IMR-90 (cell line): Measurements from ENCODE around the gene RAB6A. TPM values are rescaled to one million over a fixed set of nuclear protein-coding genes. Genes with fewer than 3 reads are reported as not detected.

Experiments used
- ATAC-seq: fragments of 200-7000 bp; cut with Tn5 transposase; 2 replicates; pipeline ENCODE4 v1.9.1; 2020; ENCODE audit warnings: low read depth, mild to moderate bottlenecking, moderate library complexity
- BruUV-seq: library from RNA; stranded (reverse); fragments of 400-500 nt; replicated peaks from 2 replicates; lab custom pipeline; 2021; lab: Mats Ljungman, UMichigan
- CTCF ChIA-PET: fragments of 300-600 bp; formaldehyde crosslinking; extraction: SDS; loops from one replicate; lab custom pipeline; 2021; ENCODE audit warnings: antibody characterized with exemption; lab: Yijun Ruan, JAX
- POLR2A ChIA-PET: fragments of 300-600 bp; sonication (Branson Sonifier 250); formaldehyde crosslinking; loops from one replicate; lab custom pipeline; 2022; ENCODE audit warnings: antibody characterized with exemption; ENCODE audit not compliant: unreplicated experiment; lab: Charles Lee
- DNase-seq: peaks from one replicate; pipeline ENCODE4 v3.0.0; 2013
- H2AFZ ChIP-seq: replicated peaks from 2 replicates; pipeline ENCODE3; 2013; ENCODE audit warnings: low read length, mild to moderate bottlenecking; ENCODE audit not compliant: poor library complexity
- H2AK5ac ChIP-seq: 2 replicates; pipeline ENCODE4 v1.6.1; 2013; ENCODE audit warnings: low read depth, low read length, inconsistent platforms
- H2AK9ac ChIP-seq: replicated peaks from 2 replicates; pipeline ENCODE3; 2013; ENCODE audit warnings: mild to moderate bottlenecking, low read depth, low read length, moderate library complexity; ENCODE audit not compliant: poor library complexity
- H2BK120ac ChIP-seq: 2 replicates; pipeline ENCODE4 v1.6.1; 2013; ENCODE audit warnings: low read depth, low read length, inconsistent platforms
- H2BK15ac ChIP-seq: 3 replicates; pipeline ENCODE4 v1.6.1; 2013; ENCODE audit warnings: low read depth, low read length, inconsistent platforms
- H2BK20ac ChIP-seq: 2 replicates; pipeline ENCODE4 v1.6.1; 2013; ENCODE audit warnings: low read depth, mild to moderate bottlenecking, inconsistent platforms, low read length, moderate library complexity
- H2BK5ac ChIP-seq: 2 replicates; pipeline ENCODE4 v1.6.1; 2013; ENCODE audit warnings: mild to moderate bottlenecking, low read depth, low read length, inconsistent platforms; ENCODE audit not compliant: poor library complexity, severe bottlenecking
- H3K14ac ChIP-seq: replicated peaks from 2 replicates; pipeline ENCODE4 v1.6.1; 2013; ENCODE audit warnings: low read depth, low read length, inconsistent platforms
- H3K18ac ChIP-seq: 2 replicates; pipeline ENCODE4 v1.6.1; 2013; ENCODE audit warnings: low read depth, low read length, control low read depth
- H3K23ac ChIP-seq: 2 replicates; pipeline ENCODE4 v1.6.1; 2013; ENCODE audit warnings: low read depth, low read length, inconsistent platforms
- H3K27ac ChIP-seq: 2 replicates; pipeline ENCODE4 v1.5.1; 2013; ENCODE audit warnings: mild to moderate bottlenecking, control low read depth, low read length; ENCODE audit not compliant: insufficient read depth
- H3K27me3 ChIP-seq: 2 replicates; pipeline ENCODE4 v1.6.1; 2013; ENCODE audit warnings: low read length; ENCODE audit not compliant: control insufficient read depth, insufficient read depth
- H3K36me3 ChIP-seq: 2 replicates; pipeline ENCODE4 v1.6.1; 2013; ENCODE audit warnings: low read length, mixed read lengths; ENCODE audit not compliant: control insufficient read depth, insufficient read depth
- H3K4ac ChIP-seq: 2 replicates; pipeline ENCODE4 v1.6.1; 2013; ENCODE audit warnings: low read depth, low read length, inconsistent platforms
- H3K4me1 ChIP-seq: 2 replicates; pipeline ENCODE4 v1.6.1; 2013; ENCODE audit warnings: low read length, mixed read lengths; ENCODE audit not compliant: control insufficient read depth, insufficient read depth
- H3K4me2 ChIP-seq: 2 replicates; pipeline ENCODE4 v1.6.1; 2013; ENCODE audit warnings: low read depth, mild to moderate bottlenecking, control low read depth, low read length, moderate library complexity
- H3K4me3 ChIP-seq: 2 replicates; pipeline ENCODE4 v1.5.1; 2013; ENCODE audit warnings: low read depth, mild to moderate bottlenecking, control low read depth, low read length, moderate library complexity; ENCODE audit not compliant: insufficient read depth
- H3K56ac ChIP-seq: 2 replicates; pipeline ENCODE4 v1.6.1; 2013; ENCODE audit warnings: low read length, inconsistent platforms; ENCODE audit not compliant: insufficient read depth; ENCODE audit errors: extremely low read depth
- H3K79me1 ChIP-seq, 2 experiments: 2 replicates each; pipeline ENCODE4 v1.6.1; 2013; ENCODE audit warnings: low read length in 2 of 2, inconsistent platforms in 1 of 2, low read depth in 1 of 2
- H3K9ac ChIP-seq: 2 replicates; pipeline ENCODE4 v1.6.1; 2013; ENCODE audit warnings: low read depth, low read length, control low read depth
- H3K9me1 ChIP-seq: 2 replicates; pipeline ENCODE4 v1.6.1; 2013; ENCODE audit warnings: low read length, inconsistent platforms; ENCODE audit not compliant: insufficient read depth
- H3K9me3 ChIP-seq: 2 replicates; pipeline ENCODE4 v1.6.1; 2013; ENCODE audit warnings: low read length; ENCODE audit not compliant: control insufficient read depth, insufficient read depth
- H4K20me1 ChIP-seq: 2 replicates; pipeline ENCODE4 v1.6.1; 2013; ENCODE audit warnings: low read length, inconsistent platforms; ENCODE audit not compliant: insufficient read depth
- H4K5ac ChIP-seq: 2 replicates; pipeline ENCODE4 v1.6.1; 2013; ENCODE audit warnings: mild to moderate bottlenecking, low read depth, low read length, control low read depth
- H4K8ac ChIP-seq, 2 experiments: 2 replicates each; pipeline ENCODE4 v1.6.1; 2013; ENCODE audit warnings: low read depth in 2 of 2, low read length in 2 of 2, control low read depth in 1 of 2, inconsistent platforms in 1 of 2
- H4K91ac ChIP-seq: 2 replicates; pipeline ENCODE4 v1.6.1; 2013; ENCODE audit warnings: low read depth, low read length, inconsistent platforms; ENCODE audit not compliant: insufficient read depth
- BHLHE40 ChIP-seq: fragments of 150-350 bp; IDR thresholded peaks from 2 replicates; pipeline ENCODE4 v1.6.1; 2016; ENCODE audit warnings: mild to moderate bottlenecking, low read depth, low read length
- CEBPB ChIP-seq: IDR thresholded peaks from 2 replicates; pipeline ENCODE4 v1.6.1; 2012; ENCODE audit warnings: low read depth, low read length, improper control_type of control experiment
- CHD1 ChIP-seq: IDR thresholded peaks from 2 replicates; pipeline ENCODE4 v1.6.1; 2012; ENCODE audit warnings: low read depth, low read length, improper control_type of control experiment
- FOS ChIP-seq: fragments of 150-350 bp; IDR thresholded peaks from 2 replicates; pipeline ENCODE4 v1.6.1; 2016; ENCODE audit warnings: low read depth, low read length
- MAFK ChIP-seq: IDR thresholded peaks from 2 replicates; pipeline ENCODE4 v1.6.1; 2012; ENCODE audit warnings: low read depth, low read length, improper control_type of control experiment
- MAZ ChIP-seq: IDR thresholded peaks from 2 replicates; pipeline ENCODE4 v1.6.1; 2012; ENCODE audit warnings: low read depth, mild to moderate bottlenecking, low read length, improper control_type of control experiment, moderate library complexity, borderline replicate concordance
- MXI1 ChIP-seq: IDR thresholded peaks from 2 replicates; pipeline ENCODE4 v1.6.1; 2012; ENCODE audit warnings: low read depth, mild to moderate bottlenecking, low read length, moderate library complexity, borderline replicate concordance
- NFE2L2 ChIP-seq: fragments of 150-350 bp; IDR thresholded peaks from 2 replicates; pipeline ENCODE4 v1.6.1; 2016; ENCODE audit warnings: low read depth, mild to moderate bottlenecking, low read length
- POLR2A ChIP-seq: IDR thresholded peaks from 2 replicates; pipeline ENCODE4 v1.6.1; 2012; ENCODE audit warnings: mild to moderate bottlenecking, low read depth, low read length
- RAD21 ChIP-seq: IDR thresholded peaks from 2 replicates; pipeline ENCODE4 v1.6.1; 2012; ENCODE audit warnings: low read length, improper control_type of control experiment
- RCOR1 ChIP-seq: IDR thresholded peaks from 2 replicates; pipeline ENCODE4 v1.6.1; 2012; ENCODE audit warnings: mild to moderate bottlenecking, low read length, improper control_type of control experiment; ENCODE audit not compliant: insufficient replicate concordance
- RFX5 ChIP-seq: IDR thresholded peaks from 2 replicates; pipeline ENCODE4 v1.8.0; 2012; ENCODE audit warnings: low read depth, mild to moderate bottlenecking, low read length, moderate library complexity
- SMC3 ChIP-seq: fragments of 150-350 bp; IDR thresholded peaks from 2 replicates; pipeline ENCODE4 v1.6.1; 2016; ENCODE audit warnings: low read depth, mild to moderate bottlenecking, antibody characterized with exemption, low read length, moderate library complexity
- USF2 ChIP-seq: fragments of 150-350 bp; IDR thresholded peaks from 2 replicates; pipeline ENCODE4 v1.6.1; 2017; ENCODE audit warnings: mild to moderate bottlenecking, antibody characterized with exemption, low read length, low read depth
- WGBS, 2 experiments: methylation state at CpG; one replicate each; pipeline versions ENCODE4 v1.1.5 to v1.1.7; 2013; ENCODE audit warnings: missing lambda C conversion rate in 2 of 2; ENCODE audit not compliant: insufficient read length in 1 of 2; ENCODE audit errors: extremely low coverage in 2 of 2; 5-methylcytosine and 5-hydroxymethylcytosine counted together
- dilution Hi-C: fragments of 300-500 bp; cut with HindIII; formaldehyde crosslinking; loops from one replicate; pipeline ENCODE4 v1.14.3; 2018; ENCODE audit warnings: low sequenced_read_pairs; ENCODE audit not compliant: unreplicated experiment
- in situ Hi-C: fragments of 300-500 bp; cut with MboI; formaldehyde crosslinking; loops from 3 replicates; pipeline ENCODE4 v1.14.3; 2019; ENCODE audit warnings: low sequenced_read_pairs, inconsistent platforms, mixed read lengths
- intact Hi-C: fragments of 100-400 bp; cut with micrococcal nuclease; formaldehyde crosslinking; loops from 2 replicates; pipeline ENCODE4 v1.10.0; 2022
- polyA plus RNA-seq, 3 experiments: library from polyadenylated mRNA; depleted of rRNA; stranded (reverse); fragments of >200 nt; gene quantifications; 2 replicates each; pipeline ENCODE4 v1.2.3, GENCODE V29; 2012; ENCODE audit warnings: low replicate concordance in 1 of 3
- total RNA-seq: library from RNA; depleted of rRNA; stranded (reverse); fragments of >200 nt; gene quantifications from 2 replicates; pipeline ENCODE4 v1.2.3, GENCODE V29; 2012
- TF ChIP-seq, protein P1 (sequence below): fragments of 150-350 bp; IDR thresholded peaks from 2 replicates; pipeline ENCODE4 v1.6.1; 2016; ENCODE audit warnings: low read depth, mild to moderate bottlenecking, low read length, moderate library complexity, borderline replicate concordance
- TF ChIP-seq, protein P2 (sequence below): conservative IDR thresholded peaks from 2 replicates; pipeline ENCODE4 v1.5.1; 2012; ENCODE audit warnings: mild to moderate bottlenecking, low read depth, low read length, improper control_type of control experiment

RAB6A gene
- total and polyA plus RNA-seq, 2 of the 4 experiments (the other 2 are of a cell fraction), result 65.5 to 81.0 TPM

DNA sequence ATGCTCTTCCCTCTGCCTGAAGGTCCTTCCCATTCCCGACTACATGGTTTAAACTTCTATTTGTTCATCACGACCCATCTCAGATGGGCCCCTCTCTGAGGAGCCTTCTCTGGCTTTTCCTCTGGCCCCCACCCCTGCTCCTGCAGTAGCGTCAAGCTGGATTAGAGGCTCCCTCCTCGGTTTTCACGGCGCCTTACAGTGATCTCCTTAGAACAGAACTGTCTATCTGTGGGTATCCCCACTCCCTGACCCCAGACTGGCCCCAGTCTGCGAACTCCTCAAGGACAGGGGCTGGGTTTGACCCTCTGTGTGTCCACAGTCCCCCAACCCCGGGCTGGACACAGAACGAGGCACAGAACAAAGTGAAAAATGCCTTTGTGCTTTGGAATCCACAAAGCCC is 111.7 kb downstream of the RAB6A start:
- no peak overlapping the region for H3K23ac ChIP-seq
- no peak overlapping the region for H4K8ac ChIP-seq
- H3K14ac ChIP-seq, result no peak overlapping the region
- H3K56ac ChIP-seq, result no peak overlapping the region
- no peaks in the 10 kb centered on the region for H3K9me3 ChIP-seq
- no peaks in the 10 kb centered on the region; the same call in 1 of the 2 replicates for H3K9me1 ChIP-seq
- peaks cover 28% of the 10 kb centered on the region for H3K27me3 ChIP-seq
- no peak overlapping the region for H3K4ac ChIP-seq
- ATAC-seq (no peak), DNase-seq (no peak)
- no peak overlapping the region for H2BK120ac ChIP-seq
- H3K18ac ChIP-seq, result no peak overlapping the region
- no peak overlapping the region for H2AFZ ChIP-seq
- H3K4me2 ChIP-seq, result no peak overlapping the region
- H2BK5ac ChIP-seq, result no peak overlapping the region
- CTCF ChIA-PET, result interaction anchor here (0.6 kb wide), 1 partner anchor 137 kb away, joined by 3 read pairs; no protein-coding TSS in a partner anchor
- no peak overlapping the region for H3K4me3 ChIP-seq
- in situ Hi-C loops, result no loop called here
- POLR2A ChIA-PET, result no interaction called here
- H3K36me3 ChIP-seq, result no peaks in the 10 kb centered on the region
- WGBS, 2 experiments, result 51% methylated on average over 3 of the region's 9 CpGs; no CpG with 5 or more reads in 1 of the 2 experiments
- BruUV-seq, result no TSS peak
- H4K91ac ChIP-seq, result no peak overlapping the region
- no peak overlapping the region for H2BK15ac ChIP-seq
- H4K20me1 ChIP-seq, result no peaks in the 10 kb centered on the region
- no peak overlapping the region for H2BK20ac ChIP-seq
- H3K4me1 ChIP-seq, result peaks cover 2% of the 10 kb centered on the region; the same call in 1 of the 2 replicates
- no peak overlapping the region for H4K5ac ChIP-seq
- dilution Hi-C loops, result no loop called here
- H2AK9ac ChIP-seq, result no peak overlapping the region
- no peak overlapping the region for H3K27ac ChIP-seq
- intact Hi-C loops, result no loop called here
- no peak overlapping the region for H2AK5ac ChIP-seq
- TF ChIP-seq BHLHE40 (no peak), MAZ (no peak), CEBPB (no peak), RAD21 (no peak), MXI1 (no peak), RCOR1 (no peak), CHD1 (no peak), MAFK (no peak), RFX5 (no peak), FOS (no peak), POLR2A (no peak), USF2 (no peak), NFE2L2 (no peak), SMC3 (no peak)
- TF ChIP-seq, protein P1, sequence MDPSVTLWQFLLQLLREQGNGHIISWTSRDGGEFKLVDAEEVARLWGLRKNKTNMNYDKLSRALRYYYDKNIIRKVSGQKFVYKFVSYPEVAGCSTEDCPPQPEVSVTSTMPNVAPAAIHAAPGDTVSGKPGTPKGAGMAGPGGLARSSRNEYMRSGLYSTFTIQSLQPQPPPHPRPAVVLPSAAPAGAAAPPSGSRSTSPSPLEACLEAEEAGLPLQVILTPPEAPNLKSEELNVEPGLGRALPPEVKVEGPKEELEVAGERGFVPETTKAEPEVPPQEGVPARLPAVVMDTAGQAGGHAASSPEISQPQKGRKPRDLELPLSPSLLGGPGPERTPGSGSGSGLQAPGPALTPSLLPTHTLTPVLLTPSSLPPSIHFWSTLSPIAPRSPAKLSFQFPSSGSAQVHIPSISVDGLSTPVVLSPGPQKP, result no peak
- TF ChIP-seq, protein P2, sequence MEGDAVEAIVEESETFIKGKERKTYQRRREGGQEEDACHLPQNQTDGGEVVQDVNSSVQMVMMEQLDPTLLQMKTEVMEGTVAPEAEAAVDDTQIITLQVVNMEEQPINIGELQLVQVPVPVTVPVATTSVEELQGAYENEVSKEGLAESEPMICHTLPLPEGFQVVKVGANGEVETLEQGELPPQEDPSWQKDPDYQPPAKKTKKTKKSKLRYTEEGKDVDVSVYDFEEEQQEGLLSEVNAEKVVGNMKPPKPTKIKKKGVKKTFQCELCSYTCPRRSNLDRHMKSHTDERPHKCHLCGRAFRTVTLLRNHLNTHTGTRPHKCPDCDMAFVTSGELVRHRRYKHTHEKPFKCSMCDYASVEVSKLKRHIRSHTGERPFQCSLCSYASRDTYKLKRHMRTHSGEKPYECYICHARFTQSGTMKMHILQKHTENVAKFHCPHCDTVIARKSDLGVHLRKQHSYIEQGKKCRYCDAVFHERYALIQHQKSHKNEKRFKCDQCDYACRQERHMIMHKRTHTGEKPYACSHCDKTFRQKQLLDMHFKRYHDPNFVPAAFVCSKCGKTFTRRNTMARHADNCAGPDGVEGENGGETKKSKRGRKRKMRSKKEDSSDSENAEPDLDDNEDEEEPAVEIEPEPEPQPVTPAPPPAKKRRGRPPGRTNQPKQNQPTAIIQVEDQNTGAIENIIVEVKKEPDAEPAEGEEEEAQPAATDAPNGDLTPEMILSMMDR, result no peak
- no peaks in the 10 kb centered on the region for H3K79me1 ChIP-seq
- no peak overlapping the region for H3K9ac ChIP-seq
